Naive thymus-derived CD4-positive, alpha-beta T cell (primary cell): ENCODE measurements around the gene EPB41L1. TPM values are rescaled to one million over a fixed set of nuclear protein-coding genes. Genes with fewer than 3 reads are reported as not detected.

Source experiments
- ATAC-seq: fragments of 150-1000 bp; cut with Tn5 transposase; 2 replicates; pipeline ENCODE4 v1.10.0; 2021; ENCODE audit warnings: mild to moderate bottlenecking, moderate library complexity
- CTCF ChIA-PET: fragments of 350-600 bp; sonication (Branson Sonifier 250); formaldehyde crosslinking; loops from one replicate; lab custom pipeline; 2021; ENCODE audit warnings: antibody characterized with exemption; lab: Charles Lee
- POLR2A ChIA-PET: fragments of 350-600 bp; sonication (Branson Sonifier 250); formaldehyde crosslinking; loops from one replicate; lab custom pipeline; 2021; ENCODE audit warnings: antibody characterized with exemption, inconsistent platforms; lab: Charles Lee
- DNase-seq, 9 donors: peaks; one replicate each; pipeline versions ENCODE4 v3.0.0 to v3.0.0-alpha.2; 2020 to 2022; ENCODE audit warnings: mixed read lengths in 1 of 9
- H3K27ac ChIP-seq: one replicate; pipeline ENCODE4 v1.7.0; 2013; ENCODE audit warnings: mild to moderate bottlenecking, low read depth, low read length, moderate library complexity
- H3K27me3 ChIP-seq, 2 donors: one replicate each; pipeline ENCODE4 v1.7.0; 2013; ENCODE audit warnings: low read length in 2 of 2, mild to moderate bottlenecking in 2 of 2, moderate library complexity in 2 of 2; ENCODE audit not compliant: control insufficient read depth in 2 of 2, insufficient read depth in 2 of 2
- H3K36me3 ChIP-seq, 3 experiments: 1 replicate in 2 of 3; 2 replicates in 1 of 3; pipeline ENCODE4 v1.7.0; 2013; ENCODE audit warnings: low read length in 3 of 3, mild to moderate bottlenecking in 3 of 3, moderate library complexity in 1 of 3; ENCODE audit not compliant: insufficient read depth in 3 of 3, control insufficient read depth in 2 of 3
- H3K4me1 ChIP-seq, 2 donors: one replicate each; pipeline ENCODE4 v1.7.0; 2013; ENCODE audit warnings: low read length in 2 of 2, mild to moderate bottlenecking in 2 of 2, moderate library complexity in 1 of 2; ENCODE audit not compliant: control insufficient read depth in 2 of 2, insufficient read depth in 2 of 2
- H3K4me3 ChIP-seq: 2 replicates; pipeline ENCODE4 v1.7.0; 2013; ENCODE audit warnings: mild to moderate bottlenecking, low read length
- H3K9me3 ChIP-seq, 3 experiments: 1 replicate in 2 of 3; 2 replicates in 1 of 3; pipeline ENCODE4 v1.7.0; 2013; ENCODE audit warnings: low read length in 3 of 3; ENCODE audit not compliant: control insufficient read depth in 2 of 3
- H3K27ac Mint-ChIP-seq, 9 donors: one replicate each; pipeline ENCODE4 v1.8.0; 2020 to 2022; ENCODE audit warnings: mixed read lengths in 9 of 9, mild to moderate bottlenecking in 8 of 9, moderate library complexity in 5 of 9, inconsistent platforms in 2 of 9
- H3K27me3 Mint-ChIP-seq, 5 donors: one replicate each; pipeline ENCODE4 v1.8.0; 2021 to 2022; ENCODE audit warnings: mixed read lengths in 5 of 5, mild to moderate bottlenecking in 1 of 5
- H3K36me3 Mint-ChIP-seq, 5 donors: one replicate each; pipeline ENCODE4 v1.8.0; 2020 to 2022; ENCODE audit warnings: mixed read lengths in 5 of 5, mild to moderate bottlenecking in 3 of 5, inconsistent platforms in 1 of 5
- H3K4me1 Mint-ChIP-seq, 7 donors: one replicate each; pipeline ENCODE4 v1.8.0; 2020 to 2022; ENCODE audit warnings: mixed read lengths in 7 of 7, mild to moderate bottlenecking in 3 of 7, inconsistent platforms in 1 of 7
- H3K4me3 Mint-ChIP-seq, 10 donors: one replicate each; pipeline ENCODE4 v1.8.0; 2020 to 2022; ENCODE audit warnings: mild to moderate bottlenecking in 10 of 10, mixed read lengths in 10 of 10, moderate library complexity in 6 of 10, inconsistent platforms in 2 of 10
- H3K9me3 Mint-ChIP-seq, 11 donors: one replicate each; pipeline ENCODE4 v1.8.0; 2020 to 2022; ENCODE audit warnings: mixed read lengths in 11 of 11, mild to moderate bottlenecking in 4 of 11, inconsistent platforms in 1 of 11, moderate library complexity in 1 of 11
- intact Hi-C, 2 donors: fragments of 100-400 bp; cut with micrococcal nuclease; formaldehyde crosslinking; loops; one replicate each; pipeline ENCODE4 v1.15.1; 2023
- polyA plus RNA-seq, 2 donors: library from polyadenylated mRNA; unstranded; fragments of 300-500 nt; fragmentation: Illumina TruSeq; gene quantifications; one replicate each; pipeline ENCODE4 v1.2.3, GENCODE V29; 2021
- total RNA-seq, 6 experiments: library from RNA in 5 of 6; stranded (reverse) in 5 of 6; gene quantifications; 1 replicate in 5 of 6; 2 replicates in 1 of 6; pipeline ENCODE4 v1.2.3 and lab custom pipeline; 2021 to 2026

The EPB41L1 gene
- total and polyA plus RNA-seq, 7 experiments from 2014 or later = 0.05 to 0.81 (median 0.66) TPM; not detected in 2

GRCh38 chr20:36259177-36260061, 104.9 kb downstream of the EPB41L1 start:
- ChIA-PET POLR2A (no interaction called here), CTCF (interaction anchor here (0.5 kb wide), 1 partner anchor 22 kb away, joined by 3 read pairs; no protein-coding TSS in a partner anchor)
- H3K27me3 Mint-ChIP-seq = no peaks in the 10 kb centered on the region
- peaks cover 0 to 30% (median 0%) of the 10 kb centered on the region in 5 donors for H3K36me3 Mint-ChIP-seq
- Histone ChIP-seq H3K27me3 (no peaks in the 10 kb centered on the region), H3K9me3 (no peaks in the 10 kb centered on the region), H3K4me3 (no peak overlapping the region), H3K4me1 (no peaks in the 10 kb centered on the region), H3K27ac (no peak overlapping the region), H3K36me3 (peaks cover 0 to 28% (median 8%) of the 10 kb centered on the region in 3 experiments)
- peaks cover 0 to 1% (median 0%) of the 10 kb centered on the region in 7 donors for H3K4me1 Mint-ChIP-seq
- intact Hi-C loops = no loop called here
- DNase-seq (no peak), ATAC-seq (no peak)
- no peak overlapping the region for H3K27ac Mint-ChIP-seq
- H3K4me3 Mint-ChIP-seq = no peak overlapping the region
- no peaks in the 10 kb centered on the region for H3K9me3 Mint-ChIP-seq

DNA sequence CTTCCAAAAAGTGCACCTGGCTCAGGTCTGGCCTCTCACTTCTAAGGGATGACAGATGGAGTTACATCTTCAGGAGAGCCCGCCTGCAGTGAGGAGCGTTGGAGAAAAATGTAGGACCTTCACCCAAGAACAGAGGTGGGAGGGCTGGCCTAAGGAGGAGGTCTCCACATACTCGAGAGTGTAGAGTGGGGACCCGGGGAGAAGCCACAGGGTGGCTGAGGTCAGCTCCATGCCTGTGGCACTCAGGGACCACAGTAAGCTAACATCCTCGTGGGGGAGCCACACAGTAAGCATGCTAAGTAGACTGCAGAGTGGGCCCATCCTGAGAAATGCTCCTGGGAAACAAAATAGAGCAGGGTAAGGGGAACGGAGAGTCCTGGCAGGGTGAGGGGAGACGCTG, 105.8 kb downstream of the EPB41L1 start:
- Mint-ChIP-seq H3K9me3 (no peaks in the 10 kb centered on the region), H3K27ac (no peak overlapping the region), H3K4me3 (no peak overlapping the region), H3K4me1 (peaks cover 0 to 1% (median 0%) of the 10 kb centered on the region in 7 donors), H3K27me3 (no peaks in the 10 kb centered on the region), H3K36me3 (peaks cover 0 to 26% (median 0%) of the 10 kb centered on the region in 5 donors)
- Histone ChIP-seq H3K4me3 (no peak overlapping the region), H3K27ac (no peak overlapping the region), H3K4me1 (no peaks in the 10 kb centered on the region), H3K27me3 (no peaks in the 10 kb centered on the region), H3K9me3 (no peaks in the 10 kb centered on the region), H3K36me3 (peaks cover 0 to 21% (median 8%) of the 10 kb centered on the region in 3 experiments)
- DNase-seq (no peak), ATAC-seq (no peak)
- intact Hi-C loops = no loop called here
- POLR2A ChIA-PET = no interaction called here
- CTCF ChIA-PET = no interaction called here

DNA sequence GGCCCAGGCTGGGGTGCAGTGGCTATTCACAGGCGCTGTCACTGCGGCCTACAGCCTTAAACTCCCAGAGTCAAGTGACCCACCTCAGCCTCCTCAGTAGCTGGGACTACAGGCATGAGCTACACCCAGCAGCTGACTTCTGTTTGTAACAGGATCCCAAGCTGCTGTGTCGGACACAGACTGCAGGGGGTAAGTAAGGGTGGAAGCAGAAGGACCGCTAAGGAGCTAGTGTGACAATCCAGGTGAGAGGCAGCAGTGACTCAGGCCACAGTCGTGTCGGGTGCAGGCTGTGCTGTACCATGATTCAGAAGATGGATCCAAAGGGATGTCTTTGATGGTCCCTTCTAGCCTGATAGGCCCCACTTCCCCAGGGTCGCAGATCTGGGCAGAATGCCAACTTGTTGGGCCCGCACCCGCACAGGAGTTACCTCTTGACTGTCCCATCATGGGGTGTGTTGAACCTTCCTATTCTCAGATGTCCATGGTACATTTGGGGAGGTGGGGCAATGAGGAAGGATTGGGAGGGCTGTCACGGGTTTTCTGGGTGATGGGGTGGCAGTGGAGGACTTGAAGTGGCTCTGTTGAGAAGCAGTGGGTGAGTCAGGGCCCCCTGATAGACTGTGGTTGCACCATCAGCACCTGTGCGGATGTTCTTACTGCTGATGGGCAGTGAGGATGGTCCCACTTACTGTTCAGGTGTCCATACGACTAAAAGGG, 107.0 kb downstream of the EPB41L1 start:
- Mint-ChIP-seq H3K27me3 (no peaks in the 10 kb centered on the region), H3K9me3 (no peaks in the 10 kb centered on the region), H3K36me3 (peaks cover 0 to 14% (median 0%) of the 10 kb centered on the region in 5 donors)

DNA sequence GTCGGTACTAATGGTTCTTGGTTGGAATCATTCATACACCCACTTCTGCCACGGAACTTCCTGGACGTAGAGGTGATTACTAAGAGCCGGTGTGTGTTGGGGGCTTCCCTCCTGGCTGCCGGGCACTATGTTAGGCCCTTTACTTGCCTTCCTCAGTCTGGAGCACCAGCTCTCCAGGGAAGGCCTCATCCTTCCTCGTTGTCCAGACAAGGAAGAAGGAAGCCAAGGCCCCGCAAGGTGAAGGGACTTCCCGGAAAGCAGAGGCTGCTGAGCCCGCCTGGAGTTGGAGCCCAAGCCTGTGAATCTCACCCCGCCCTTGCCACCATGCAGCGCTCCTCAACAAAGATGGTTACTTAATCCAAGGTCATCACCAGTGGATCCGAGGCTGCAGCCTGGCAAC, 107.9 kb downstream of the EPB41L1 start:
- H3K4me3 Mint-ChIP-seq = no peak overlapping the region
- no peaks in the 10 kb centered on the region for H3K27me3 Mint-ChIP-seq
- Histone ChIP-seq H3K4me1 (no peaks in the 10 kb centered on the region), H3K27me3 (no peaks in the 10 kb centered on the region), H3K27ac (no peak overlapping the region), H3K36me3 (no peaks in the 10 kb centered on the region), H3K4me3 (no peak overlapping the region), H3K9me3 (no peaks in the 10 kb centered on the region)
- peaks cover 0 to 7% (median 0%) of the 10 kb centered on the region in 5 donors for H3K36me3 Mint-ChIP-seq
- no peak for ATAC-seq
- H3K27ac Mint-ChIP-seq = no peak overlapping the region
- peaks cover 0 to 1% (median 0%) of the 10 kb centered on the region in 7 donors for H3K4me1 Mint-ChIP-seq
- no peaks in the 10 kb centered on the region for H3K9me3 Mint-ChIP-seq
- no peak for DNase-seq
- CTCF ChIA-PET = no interaction called here
- POLR2A ChIA-PET = no interaction called here
- intact Hi-C loops = no loop called here

More for the DNA sequence above, 107.0 kb downstream of the EPB41L1 start:
- DNase-seq (no peak), ATAC-seq (peak; percentile 27)
- CTCF ChIA-PET = no interaction called here
- Histone ChIP-seq H3K4me1 (no peaks in the 10 kb centered on the region), H3K4me3 (no peak overlapping the region), H3K27me3 (no peaks in the 10 kb centered on the region), H3K9me3 (no peaks in the 10 kb centered on the region), H3K27ac (no peak overlapping the region), H3K36me3 (peaks cover 0 to 8% (median 6%) of the 10 kb centered on the region in 3 experiments)
- Mint-ChIP-seq H3K27ac (no peak overlapping the region), H3K4me1 (peaks cover 0 to 1% (median 0%) of the 10 kb centered on the region in 7 donors), H3K4me3 (no peak overlapping the region)
- intact Hi-C loops = no loop called here
- POLR2A ChIA-PET = no interaction called here

DNA sequence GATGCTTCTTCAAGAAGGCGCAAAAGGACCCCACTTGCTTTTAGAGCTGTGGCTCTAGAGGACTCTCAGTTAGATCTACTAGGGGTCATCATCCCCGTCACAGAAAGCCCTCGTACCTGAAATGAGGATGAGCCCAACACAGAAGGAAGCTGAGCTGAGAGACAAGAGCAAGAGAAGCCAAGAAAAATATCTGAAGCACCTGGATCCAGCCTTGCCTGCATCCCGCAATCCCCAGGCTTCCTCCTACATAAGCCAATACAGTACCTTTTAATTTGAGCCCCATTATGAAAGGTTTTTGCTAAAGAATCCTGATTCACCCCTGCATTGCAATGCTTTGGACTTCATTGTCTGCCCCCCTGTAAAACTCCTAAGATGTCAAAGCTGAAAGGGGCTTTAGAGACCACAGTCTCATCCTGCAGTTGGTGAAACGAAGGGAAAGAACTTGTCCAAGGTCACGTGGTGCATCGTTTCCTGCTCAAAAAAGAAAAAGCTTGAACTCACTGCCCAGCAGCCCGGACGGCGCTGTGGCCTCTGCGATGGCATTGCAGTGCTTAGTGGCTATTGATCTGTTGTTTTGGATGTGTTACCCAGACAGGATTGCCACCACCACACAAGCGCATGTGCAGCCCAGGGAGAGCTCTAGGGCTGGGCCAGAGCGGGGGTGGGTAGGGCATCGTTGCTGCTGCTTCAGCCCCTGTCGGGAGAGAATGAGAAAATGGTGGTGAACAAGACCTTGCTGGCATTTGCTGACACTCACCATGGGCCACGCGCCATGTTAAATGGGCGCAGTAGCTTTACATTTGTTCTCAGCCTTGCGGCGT, 110.1 kb downstream of the EPB41L1 start:
- CTCF ChIA-PET = interaction anchor here (0.5 kb wide), 1 partner anchor 91 kb away, joined by 7 read pairs; no protein-coding TSS in a partner anchor
- POLR2A ChIA-PET = no interaction called here
- intact Hi-C loops = no loop called here

GRCh38 chr20:36266189-36266588, 111.6 kb downstream of the EPB41L1 start:
- no peaks in the 10 kb centered on the region for H3K4me1 Mint-ChIP-seq
- intact Hi-C loops = no loop called here

More for the DNA sequence above, 110.1 kb downstream of the EPB41L1 start:
- no peak for DNase-seq
- Histone ChIP-seq H3K9me3 (no peaks in the 10 kb centered on the region), H3K27me3 (no peaks in the 10 kb centered on the region), H3K27ac (no peak overlapping the region), H3K4me3 (no peak overlapping the region), H3K36me3 (no peaks in the 10 kb centered on the region), H3K4me1 (no peaks in the 10 kb centered on the region)
- H3K9me3 Mint-ChIP-seq = no peaks in the 10 kb centered on the region
- no peaks in the 10 kb centered on the region for H3K27me3 Mint-ChIP-seq
- no peak overlapping the region for H3K4me3 Mint-ChIP-seq
- peaks cover 0 to 3% (median 0%) of the 10 kb centered on the region in 5 donors for H3K36me3 Mint-ChIP-seq
- H3K4me1 Mint-ChIP-seq = peaks cover 0 to 1% (median 0%) of the 10 kb centered on the region in 7 donors
- no peak for ATAC-seq
- no peak overlapping the region for H3K27ac Mint-ChIP-seq

More at GRCh38 chr20:36266189-36266588, 111.6 kb downstream of the EPB41L1 start:
- H3K27ac Mint-ChIP-seq = no peak overlapping the region
- ATAC-seq (no peak), DNase-seq (no peak)
- Histone ChIP-seq H3K36me3 (no peaks in the 10 kb centered on the region), H3K27me3 (no peaks in the 10 kb centered on the region), H3K27ac (no peak overlapping the region), H3K4me3 (no peak overlapping the region), H3K9me3 (no peaks in the 10 kb centered on the region), H3K4me1 (no peaks in the 10 kb centered on the region)
- H3K4me3 Mint-ChIP-seq = no peak overlapping the region
- no peaks in the 10 kb centered on the region for H3K27me3 Mint-ChIP-seq
- CTCF ChIA-PET = no interaction called here
- POLR2A ChIA-PET = no interaction called here
- H3K9me3 Mint-ChIP-seq = no peaks in the 10 kb centered on the region
- peaks cover 0 to 3% (median 0%) of the 10 kb centered on the region in 5 donors for H3K36me3 Mint-ChIP-seq
